AG09319 (cell line): ENCODE results near the gene CD9.

Experiments used
- DNase-seq: peaks from one replicate; pipeline ENCODE4 v3.0.0-alpha.2; 2010; ENCODE audit warnings: low read depth; ENCODE audit errors: extremely low read depth
- CTCF ChIP-seq: IDR thresholded peaks from 2 replicates; pipeline ENCODE4 v1.5.1; 2011; ENCODE audit warnings: low read depth, mild to moderate bottlenecking, inconsistent platforms, low read length, moderate library complexity

Gene CD9

GRCh38 chr12:6213969-6214368, 13.8 kb downstream of the CD9 start:
- TF ChIP-seq CTCF, result no peak
- no peak for DNase-seq

- no peak for DNase-seq
- TF ChIP-seq CTCF, result no peak
Observed at GRCh38 chr12:6214633-6215032, 14.4 kb downstream of the CD9 start.

GRCh38 chr12:6215120-6215807, 15.1 kb downstream of the CD9 start:
- DNase-seq, result no peak
- no peak for TF ChIP-seq CTCF

GRCh38 chr12:6215932-6216494, 15.8 kb downstream of the CD9 start:
- DNase-seq, result peak; percentile 90
- no peak for TF ChIP-seq CTCF

GRCh38 chr12:6216581-6216980, 16.4 kb downstream of the CD9 start:
- no peak for DNase-seq
- no peak for TF ChIP-seq CTCF

- no peak for DNase-seq
- no peak for TF ChIP-seq CTCF
Observed at GRCh38 chr12:6218347-6218925, 18.2 kb downstream of the CD9 start.

GRCh38 chr12:6219980-6220379, 19.8 kb downstream of the CD9 start:
- no peak for DNase-seq
- TF ChIP-seq CTCF, result no peak
